Smooth muscle cell (in vitro differentiated cells): ENCODE results near the gene MON1B. TPM values are rescaled to one million over a fixed set of nuclear protein-coding genes. Genes with fewer than 3 reads are reported as not detected.

Source experiments
- DNase-seq: peaks from one replicate; lab custom pipeline; 2025; ENCODE audit not compliant: unreplicated experiment; lab: John Stamatoyannopoulos, UW
- H2AFZ ChIP-seq: fragments of 200-600 bp; sonication (generic); 2 replicates; pipeline ENCODE4 v1.6.0; 2016; ENCODE audit warnings: antibody characterized with exemption, low read depth, mild to moderate bottlenecking
- H3F3A ChIP-seq: fragments of 200-600 bp; sonication (generic); 2 replicates; pipeline ENCODE4 v1.6.0; 2017; ENCODE audit warnings: antibody characterized with exemption, low read depth
- H3K27ac ChIP-seq: fragments of 200-600 bp; sonication (generic); 2 replicates; pipeline ENCODE4 v1.5.1; 2016; ENCODE audit warnings: low read depth, mild to moderate bottlenecking
- H3K27me3 ChIP-seq: fragments of 200-600 bp; sonication (generic); 2 replicates; pipeline ENCODE4 v1.6.1; 2016; ENCODE audit warnings: low read depth, mild to moderate bottlenecking
- H3K36me3 ChIP-seq: fragments of 200-600 bp; sonication (generic); 2 replicates; pipeline ENCODE4 v1.5.1; 2016; ENCODE audit warnings: low read depth
- H3K4me1 ChIP-seq: fragments of 200-600 bp; sonication (generic); 2 replicates; pipeline ENCODE4 v1.5.1; 2016; ENCODE audit warnings: low read depth
- H3K4me2 ChIP-seq: fragments of 200-600 bp; sonication (generic); 2 replicates; pipeline ENCODE4 v1.6.0; 2016; ENCODE audit warnings: mild to moderate bottlenecking
- H3K4me3 ChIP-seq: fragments of 200-600 bp; sonication (generic); 2 replicates; pipeline ENCODE4 v1.5.1; 2016; ENCODE audit warnings: mild to moderate bottlenecking
- H3K79me2 ChIP-seq: fragments of 200-600 bp; sonication (generic); 2 replicates; pipeline ENCODE4 v1.6.0; 2016; ENCODE audit warnings: low read depth, mild to moderate bottlenecking
- H3K9ac ChIP-seq: fragments of 200-600 bp; sonication (generic); 2 replicates; pipeline ENCODE4 v1.6.0; 2016; ENCODE audit warnings: low read depth
- H3K9me3 ChIP-seq: fragments of 200-600 bp; sonication (generic); replicated peaks from 2 replicates; pipeline ENCODE4 v1.5.1; 2016; ENCODE audit warnings: low read depth
- H4K20me1 ChIP-seq: fragments of 200-600 bp; sonication (generic); 2 replicates; pipeline ENCODE4 v1.6.0; 2016; ENCODE audit warnings: low read depth
- CTCF ChIP-seq: fragments of 200-600 bp; sonication (generic); IDR thresholded peaks from 2 replicates; pipeline ENCODE4 v1.5.1; 2017; ENCODE audit warnings: borderline replicate concordance, mild to moderate bottlenecking, antibody characterized with exemption; ENCODE audit not compliant: insufficient read depth, poor library complexity, severe bottlenecking
- WGBS: methylation state at CpG from one replicate; pipeline ENCODE4 v1.1.7; 2016; ENCODE audit warnings: low lambda C conversion rate; 5-methylcytosine and 5-hydroxymethylcytosine counted together
- polyA plus RNA-seq: library from polyadenylated mRNA; unstranded; fragments of >200 nt; fragmentation: Nextera tagmentation; extraction: Ambion mirVana; gene quantifications from 2 replicates; pipeline ENCODE4 v1.2.1, GENCODE V29; 2016
- total RNA-seq: library from RNA; depleted of rRNA; stranded (reverse); fragments of >200 nt; gene quantifications from 2 replicates; pipeline ENCODE4 v1.2.3, GENCODE V29; 2014

MON1B gene
- total and polyA plus RNA-seq, 2 experiments from 2014 or later = 8.0 to 20.9 TPM

GRCh38 chr16:77190190-77190477 is 856 bp upstream of the MON1B start:
- Histone ChIP-seq H3K36me3 (no peaks in the 10 kb centered on the region), H3K4me1 (peaks cover 10% of the 10 kb centered on the region), H3K9ac (peak overlapping the region; percentile 55), H4K20me1 (no peaks in the 10 kb centered on the region), H3K79me2 (peaks cover 19% of the 10 kb centered on the region), H3K27ac (no peak overlapping the region), H3K9me3 (no peaks in the 10 kb centered on the region), H2AFZ (peak overlapping the region; percentile 96), H3K27me3 (peaks cover 9% of the 10 kb centered on the region), H3K4me3 (peak overlapping the region; percentile 68), H3K4me2 (peak overlapping the region; percentile 90), H3F3A (peaks cover 9% of the 10 kb centered on the region)
- TF ChIP-seq CTCF = no peak
- DNase-seq = no peak
- WGBS = under 1% methylated on average over 19 of the region's 19 CpGs

- Histone ChIP-seq H3K4me1 (peaks cover 10% of the 10 kb centered on the region), H3K36me3 (no peaks in the 10 kb centered on the region)
Measured at GRCh38 chr16:77191259-77191969, 424 bp downstream of the MON1B start.

GRCh38 chr16:77193377-77193776 is 2.4 kb downstream of the MON1B start:
- H3F3A ChIP-seq = peaks cover 9% of the 10 kb centered on the region

More at GRCh38 chr16:77191259-77191969, 424 bp downstream of the MON1B start:
- 7% methylated on average over 24 of the region's 24 CpGs for WGBS
- DNase-seq = no peak
- peak overlapping the region; percentile 83 for H2AFZ ChIP-seq
- H3K27ac ChIP-seq = peak overlapping the region; percentile 63
- peaks cover 9% of the 10 kb centered on the region for H3F3A ChIP-seq
- H3K4me3 ChIP-seq = peak overlapping the region; percentile 68
- peak overlapping the region; percentile 86 for H3K4me2 ChIP-seq
- H4K20me1 ChIP-seq = no peaks in the 10 kb centered on the region
- peak overlapping the region; percentile 52 for H3K9ac ChIP-seq
- H3K9me3 ChIP-seq = no peaks in the 10 kb centered on the region
- peaks cover 19% of the 10 kb centered on the region for H3K79me2 ChIP-seq
- no peaks in the 10 kb centered on the region for H3K27me3 ChIP-seq
- TF ChIP-seq CTCF = no peak

More at GRCh38 chr16:77193377-77193776, 2.4 kb downstream of the MON1B start:
- H3K36me3 ChIP-seq = no peaks in the 10 kb centered on the region
- H3K27ac ChIP-seq = no peak overlapping the region
- H3K27me3 ChIP-seq = no peaks in the 10 kb centered on the region
- no peak overlapping the region for H2AFZ ChIP-seq
- peaks cover 19% of the 10 kb centered on the region for H3K79me2 ChIP-seq
- no peak overlapping the region for H3K4me3 ChIP-seq
- H3K9me3 ChIP-seq = no peaks in the 10 kb centered on the region
- no peak overlapping the region for H3K4me2 ChIP-seq
- no peak for TF ChIP-seq CTCF
- no peak for DNase-seq
- H3K4me1 ChIP-seq = peaks cover 10% of the 10 kb centered on the region
- H4K20me1 ChIP-seq = no peaks in the 10 kb centered on the region
- 98% methylated on average over 13 of the region's 13 CpGs for WGBS
- no peak overlapping the region for H3K9ac ChIP-seq
